HEK293 (cell line): ENCODE data around the gene MRTFA.

Experiments
- CTCF ChIA-PET: fragments of 350-600 bp; formaldehyde crosslinking; extraction: SDS; loops from one replicate; lab custom pipeline; 2021; ENCODE audit warnings: antibody characterized with exemption; lab: Yijun Ruan, JAX
- POLR2A ChIA-PET: fragments of 300-600 bp; formaldehyde crosslinking; extraction: SDS; loops from one replicate; lab custom pipeline; 2020; ENCODE audit warnings: antibody characterized with exemption, inconsistent platforms; lab: Yijun Ruan, JAX
- H3K27ac ChIP-seq: fragments of 200-500 bp; sonication (Bioruptor generic); 2 replicates; pipeline ENCODE4 v1.5.1; 2014; ENCODE audit warnings: low read depth, low read length, control low read depth, inconsistent platforms; ENCODE audit errors: extremely low read depth
- H3K36me3 ChIP-seq, 2 experiments: fragments of 200-500 bp in 1 of 2; sonication (Bioruptor generic) in 1 of 2; 1 replicate in 1 of 2; 2 replicates in 1 of 2; pipeline ENCODE4 v1.5.1; 2014 to 2017; ENCODE audit warnings: inconsistent platforms in 2 of 2, low read length in 2 of 2; ENCODE audit not compliant: control insufficient read depth in 2 of 2, insufficient read depth in 1 of 2
- H3K4me1 ChIP-seq: fragments of 200-500 bp; sonication (Bioruptor generic); 2 replicates; pipeline ENCODE4 v1.5.1; 2014; ENCODE audit warnings: mild to moderate bottlenecking, low read length, inconsistent platforms; ENCODE audit not compliant: control insufficient read depth, insufficient read depth
- H3K4me3 ChIP-seq: 2 replicates; pipeline ENCODE4 v1.5.1; 2011; ENCODE audit warnings: low read depth, mild to moderate bottlenecking, control low read depth, low read length, moderate library complexity
- H3K9me3 ChIP-seq: fragments of 200-500 bp; sonication (Bioruptor generic); 2 replicates; pipeline ENCODE4 v1.5.1; 2014; ENCODE audit warnings: low read depth, low read length, inconsistent platforms; ENCODE audit not compliant: control insufficient read depth, insufficient read depth
- BCL11B ChIP-seq: fragments of 450-650 bp; formaldehyde crosslinking; IDR thresholded peaks from 2 replicates; pipeline ENCODE4 v1.5.1; 2016; ENCODE audit warnings: low read depth, missing biosample characterization, missing genetic modification characterization
- HOXD13 ChIP-seq: sonication (generic); formaldehyde crosslinking; IDR thresholded peaks from 2 replicates; pipeline ENCODE4 v1.8.0; 2022; ENCODE audit warnings: missing genetic modification reagents, borderline replicate concordance
- KLF10 ChIP-seq: fragments of 450-650 bp; IDR thresholded peaks from 2 replicates; pipeline ENCODE4 v1.5.1; 2018; ENCODE audit warnings: missing biosample characterization, mild to moderate bottlenecking, missing genetic modification characterization
- KLF8 ChIP-seq: fragments of 450-650 bp; formaldehyde crosslinking; IDR thresholded peaks from 2 replicates; pipeline ENCODE4 v1.5.1; 2016; ENCODE audit warnings: missing biosample characterization, missing genetic modification characterization
- KLF9 ChIP-seq: fragments of 450-650 bp; formaldehyde crosslinking; IDR thresholded peaks from 2 replicates; pipeline ENCODE4 v1.5.1; 2016; ENCODE audit warnings: missing biosample characterization, missing genetic modification characterization, low read depth
- ZEB2 ChIP-seq: fragments of 450-650 bp; formaldehyde crosslinking; IDR thresholded peaks from 2 replicates; pipeline ENCODE4 v1.5.1; 2016; ENCODE audit warnings: missing biosample characterization, missing genetic modification characterization
- ZFHX2 ChIP-seq: fragments of 450-650 bp; formaldehyde crosslinking; conservative IDR thresholded peaks from 2 replicates; pipeline ENCODE4 v1.5.1; 2016; ENCODE audit warnings: missing biosample characterization, missing genetic modification characterization
- ZNF10 ChIP-seq: fragments of 450-650 bp; formaldehyde crosslinking; IDR thresholded peaks from 2 replicates; pipeline ENCODE4 v1.5.1; 2017; ENCODE audit warnings: missing biosample characterization, missing genetic modification characterization
- ZNF121 ChIP-seq: fragments of 450-650 bp; formaldehyde crosslinking; IDR thresholded peaks from 2 replicates; pipeline ENCODE4 v1.5.1; 2016; ENCODE audit warnings: missing biosample characterization, missing genetic modification characterization
- ZNF132 ChIP-seq: fragments of 450-650 bp; formaldehyde crosslinking; IDR thresholded peaks from 2 replicates; pipeline ENCODE4 v1.5.1; 2017; ENCODE audit warnings: missing biosample characterization, missing genetic modification characterization, borderline replicate concordance
- ZNF211 ChIP-seq: fragments of 450-650 bp; formaldehyde crosslinking; IDR thresholded peaks from 2 replicates; pipeline ENCODE4 v1.5.1; 2016; ENCODE audit warnings: low read depth, missing biosample characterization, missing genetic modification characterization
- ZNF350 ChIP-seq: fragments of 450-650 bp; formaldehyde crosslinking; IDR thresholded peaks from 2 replicates; pipeline ENCODE4 v1.5.0; 2017; ENCODE audit warnings: missing biosample characterization, mild to moderate bottlenecking, missing genetic modification characterization
- ZNF510 ChIP-seq: fragments of 450-650 bp; formaldehyde crosslinking; IDR thresholded peaks from 2 replicates; pipeline ENCODE4 v1.5.1; 2018; ENCODE audit warnings: mild to moderate bottlenecking, missing genetic modification characterization, missing biosample characterization; ENCODE audit not compliant: insufficient replicate concordance
- ZNF560 ChIP-seq: fragments of 450-650 bp; formaldehyde crosslinking; IDR thresholded peaks from 2 replicates; pipeline ENCODE4 v1.5.1; 2017; ENCODE audit warnings: missing biosample characterization, missing genetic modification characterization, borderline replicate concordance
- ZNF654 ChIP-seq: fragments of 450-650 bp; formaldehyde crosslinking; IDR thresholded peaks from 2 replicates; pipeline ENCODE4 v1.5.1; 2016; ENCODE audit warnings: low read depth, missing biosample characterization, missing genetic modification characterization
- ZNF660 ChIP-seq: fragments of 450-650 bp; IDR thresholded peaks from 2 replicates; pipeline ENCODE4 v1.5.1; 2018; ENCODE audit warnings: missing biosample characterization, mild to moderate bottlenecking, missing genetic modification characterization
- ZSCAN4 ChIP-seq: fragments of 450-650 bp; formaldehyde crosslinking; IDR thresholded peaks from 2 replicates; pipeline ENCODE4 v1.5.1; 2017; ENCODE audit warnings: missing biosample characterization, missing genetic modification characterization

Gene MRTFA

GRCh38 chr22:40529821-40530220 is 106.7 kb downstream of the MRTFA start:
- Histone ChIP-seq H3K36me3 (no peaks in the 10 kb centered on the region), H3K27ac (no peak overlapping the region), H3K4me1 (peaks cover 41% of the 10 kb centered on the region), H3K9me3 (no peaks in the 10 kb centered on the region), H3K4me3 (no peak overlapping the region)
- TF ChIP-seq ZNF560 (tag by site-specific recombination) = no peak
- no peak for TF ChIP-seq HOXD13 (CRISPR knock-in tag)
- peak; percentile 26; the same call in 1 of the 2 replicates for TF ChIP-seq ZFHX2 (tag by site-specific recombination)
- CTCF ChIA-PET = interaction anchor here (0.7 to 1.5 kb wide), 4 partner anchors 23 to 93 kb away, joined by 3 to 6 read pairs (median 4); no protein-coding TSS in a partner anchor
- POLR2A ChIA-PET = interaction anchor here (0.6 kb wide), 1 partner anchor 18 kb away, joined by 3 read pairs; no protein-coding TSS in a partner anchor

GRCh38 chr22:40526960-40527359 is 109.6 kb downstream of the MRTFA start:
- no peak overlapping the region for H3K4me3 ChIP-seq
- no peaks in the 10 kb centered on the region for H3K36me3 ChIP-seq
- H3K27ac ChIP-seq = no peak overlapping the region
- H3K9me3 ChIP-seq = no peaks in the 10 kb centered on the region
- H3K4me1 ChIP-seq = peaks cover 13% of the 10 kb centered on the region
- ChIA-PET POLR2A (interaction anchor here (0.6 to 2.3 kb wide), 5 partner anchors 14 to 233 kb away, joined by 3 to 8 read pairs (median 6); partner anchors contain the start of gene MRTFA), CTCF (interaction anchor here (0.6 to 4.4 kb wide), 12 partner anchors 9 to 372 kb away, joined by 3 to 90 read pairs (median 4); no protein-coding TSS in a partner anchor)
- TF ChIP-seq ZNF510 (no peak), ZSCAN4 (tag by site-specific recombination) (0 out of 2 replicates have a peak, but pooled peaks have one; percentile 25), ZEB2 (tag by site-specific recombination) (no peak), ZNF211 (tag by site-specific recombination) (no peak), ZNF132 (no peak), ZNF350 (tag by site-specific recombination) (no peak), BCL11B (tag by site-specific recombination) (no peak), ZNF10 (tag by site-specific recombination) (no peak)

DNA sequence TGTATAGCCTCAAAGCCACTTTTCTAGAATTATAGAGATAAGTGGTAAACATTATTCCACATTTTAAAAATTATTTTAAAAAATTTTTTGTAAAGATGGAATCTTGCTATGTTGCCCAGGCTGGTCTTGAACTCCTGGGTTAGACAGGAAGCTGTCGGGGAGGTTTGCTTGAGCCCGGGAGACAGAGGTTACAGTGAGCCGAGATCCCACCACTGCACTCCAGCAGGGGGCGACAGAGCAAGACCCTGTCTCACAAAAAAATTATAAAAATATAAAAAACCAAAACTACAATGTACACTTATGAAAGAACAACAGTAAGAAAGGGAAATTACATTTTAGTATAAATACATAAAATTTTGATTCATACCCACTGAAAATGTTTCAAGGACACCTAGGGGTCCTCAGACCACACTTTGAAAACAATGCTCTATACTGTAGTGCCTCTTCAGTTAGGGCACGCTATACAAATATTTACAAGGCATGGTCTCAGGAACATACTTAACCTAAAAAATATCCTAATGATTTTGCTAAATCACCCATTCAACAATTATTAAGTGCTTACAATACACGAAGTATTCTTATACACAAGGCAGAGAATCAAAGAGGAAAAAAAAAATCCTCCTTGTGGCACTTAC is 111.2 kb downstream of the MRTFA start:
- TF ChIP-seq ZNF660 (tag by site-specific recombination) (0 out of 2 replicates have a peak, but pooled peaks have one; percentile 15), KLF8 (tag by site-specific recombination) (no peak), ZNF654 (tag by site-specific recombination) (peak; percentile 36), ZNF121 (peak; percentile 86), KLF9 (tag by site-specific recombination) (no peak), KLF10 (tag by site-specific recombination) (no peak)
- ChIA-PET CTCF (interaction anchor here (0.7 to 4.4 kb wide), 30 partner anchors 8 to 407 kb away, joined by 3 to 90 read pairs (median 4); no protein-coding TSS in a partner anchor), POLR2A (interaction anchor here (1.5 kb wide), 1 partner anchor 111 kb away, joined by 6 read pairs; the partner anchor contains the start of gene MRTFA)
- Histone ChIP-seq H3K27ac (no peak overlapping the region), H3K4me3 (no peak overlapping the region), H3K9me3 (no peaks in the 10 kb centered on the region), H3K36me3 (no peaks in the 10 kb centered on the region), H3K4me1 (peaks cover 7% of the 10 kb centered on the region; the same call in 1 of the 2 replicates)
